H1 (cell line): ENCODE data around the gene PSORS1C1. TPM values are rescaled to one million over a fixed set of nuclear protein-coding genes. Genes with fewer than 3 reads are reported as not detected.

Experiments
- CTCF ChIA-PET: fragments of 300-600 bp; sonication (Branson Sonifier 250); formaldehyde crosslinking; loops from one replicate; lab custom pipeline; 2021; ENCODE audit not compliant: partially characterized antibody; lab: Charles Lee
- POLR2A ChIA-PET: fragments of 300-600 bp; sonication (Branson Sonifier 250); formaldehyde crosslinking; loops from one replicate; lab custom pipeline; 2021; ENCODE audit warnings: inconsistent platforms; ENCODE audit not compliant: partially characterized antibody; lab: Charles Lee
- DNase-seq, 2 experiments: peaks; one replicate each; pipeline versions ENCODE4 v3.0.0 to v3.0.0-alpha.2; 2010 to 2022; ENCODE audit warnings: low spot score in 2 of 2, low read depth in 1 of 2, mixed read lengths in 1 of 2
- FAIRE-seq: peaks from 2 replicates; lab custom pipeline; 2011; peaks lifted over from hg19 to GRCh38; lab: Jason Lieb, UNC
- H2AFZ ChIP-seq: 2 replicates; pipeline ENCODE4 v1.8.1; 2012; ENCODE audit warnings: low read length, inconsistent platforms
- H2AK5ac ChIP-seq: 2 replicates; pipeline ENCODE4 v1.6.1; 2013; ENCODE audit warnings: low read depth, low read length
- H2BK120ac ChIP-seq: replicated peaks from 2 replicates; pipeline ENCODE3; 2013; ENCODE audit warnings: low read depth, low read length, inconsistent platforms
- H2BK12ac ChIP-seq: 2 replicates; pipeline ENCODE4 v1.6.1; 2013; ENCODE audit warnings: low read depth, low read length
- H2BK15ac ChIP-seq: 2 replicates; pipeline ENCODE4 v1.6.1; 2013; ENCODE audit warnings: low read length
- H2BK20ac ChIP-seq: 2 replicates; pipeline ENCODE4 v1.6.1; 2013; ENCODE audit warnings: low read length
- H2BK5ac ChIP-seq: 2 replicates; pipeline ENCODE4 v1.6.1; 2013; ENCODE audit warnings: low read depth, low read length
- H3K14ac ChIP-seq: 2 replicates; pipeline ENCODE4 v1.6.1; 2013; ENCODE audit warnings: inconsistent platforms; ENCODE audit not compliant: insufficient read length
- H3K18ac ChIP-seq: 2 replicates; pipeline ENCODE4 v1.6.1; 2013; ENCODE audit warnings: low read length; ENCODE audit errors: extremely low read depth
- H3K23ac ChIP-seq: 2 replicates; pipeline ENCODE4 v1.6.1; 2013; ENCODE audit warnings: inconsistent platforms; ENCODE audit not compliant: insufficient read length
- H3K23me2 ChIP-seq: 2 replicates; pipeline ENCODE4 v1.6.1; 2013; ENCODE audit warnings: low read depth, low read length
- H3K27ac ChIP-seq: 2 replicates; pipeline ENCODE4 v1.6.1; 2011; ENCODE audit warnings: low read depth, low read length, inconsistent platforms
- H3K27me3 ChIP-seq, 4 experiments: replicated peaks in 1 of 4; 1 replicate in 1 of 4; 2 replicates in 3 of 4; pipeline versions ENCODE4 v1.6.1 to v1.8.1; 2011 to 2013; ENCODE audit warnings: low read length in 3 of 4, mild to moderate bottlenecking in 3 of 4, inconsistent platforms in 2 of 4, mixed read lengths in 2 of 4, moderate library complexity in 1 of 4; ENCODE audit not compliant: control insufficient read depth in 3 of 4, insufficient read depth in 3 of 4; ENCODE audit errors: extremely low read depth in 1 of 4
- H3K36me3 ChIP-seq, 4 experiments: 2 replicates each; pipeline versions ENCODE4 v1.6.1 to v1.8.1; 2011 to 2013; ENCODE audit warnings: mild to moderate bottlenecking in 4 of 4, low read length in 3 of 4, moderate library complexity in 2 of 4, control low read depth in 1 of 4, inconsistent platforms in 1 of 4; ENCODE audit not compliant: insufficient read depth in 4 of 4, control insufficient read depth in 2 of 4
- H3K4ac ChIP-seq: replicated peaks from 2 replicates; pipeline ENCODE3; 2013; ENCODE audit warnings: low read length, low read depth, mixed read lengths, inconsistent platforms; ENCODE audit not compliant: insufficient read length
- H3K4me1 ChIP-seq, 4 experiments: replicated peaks in 1 of 4; 1 replicate in 1 of 4; 2 replicates in 3 of 4; pipeline versions ENCODE4 v1.6.1 to v1.8.1; 2011 to 2013; ENCODE audit warnings: low read length in 3 of 4, inconsistent platforms in 2 of 4, mixed read lengths in 1 of 4; ENCODE audit not compliant: insufficient read depth in 4 of 4, control insufficient read depth in 3 of 4
- H3K4me2 ChIP-seq, 2 experiments: 2 replicates each; pipeline versions ENCODE4 v1.6.1 to v1.8.1; 2011 to 2013; ENCODE audit warnings: low read depth in 2 of 2, low read length in 2 of 2, control low read depth in 1 of 2, inconsistent platforms in 1 of 2, mild to moderate bottlenecking in 1 of 2; ENCODE audit not compliant: insufficient read depth in 1 of 2
- H3K4me3 ChIP-seq, 4 experiments: fragments of 200-600, 300-600 bp in 1 of 4; sonication (generic), shearing (Covaris generic), sonication (Bioruptor Twin) in 1 of 4; 2 replicates each; pipeline versions ENCODE4 v1.5.1 to v1.8.1; 2011 to 2016; ENCODE audit warnings: low read length in 4 of 4, low read depth in 3 of 4, control low read depth in 2 of 4, inconsistent platforms in 2 of 4, mild to moderate bottlenecking in 2 of 4, mixed read lengths in 1 of 4, moderate library complexity in 1 of 4; ENCODE audit not compliant: insufficient read depth in 2 of 4; ENCODE audit errors: extremely low read depth in 1 of 4
- H3K56ac ChIP-seq: replicated peaks from 2 replicates; pipeline ENCODE3; 2013; ENCODE audit warnings: low read depth, mild to moderate bottlenecking, mixed read lengths, low read length, inconsistent platforms; ENCODE audit not compliant: insufficient read length
- H3K79me1 ChIP-seq: 2 replicates; pipeline ENCODE4 v1.6.1; 2013; ENCODE audit warnings: low read depth, low read length, control low read depth
- H3K79me2 ChIP-seq, 2 experiments: 2 replicates each; pipeline versions ENCODE4 v1.6.1 to v1.8.1; 2012 to 2013; ENCODE audit warnings: low read length in 2 of 2, mild to moderate bottlenecking in 2 of 2, inconsistent platforms in 1 of 2; ENCODE audit not compliant: insufficient read depth in 2 of 2, control insufficient read depth in 1 of 2
- H3K9ac ChIP-seq, 4 experiments: replicated peaks in 1 of 4; 1 replicate in 1 of 4; 2 replicates in 3 of 4; pipeline versions ENCODE4 v1.6.1 to v1.8.1; 2011 to 2013; ENCODE audit warnings: low read depth in 3 of 4, low read length in 3 of 4, control low read depth in 2 of 4, mild to moderate bottlenecking in 2 of 4, moderate library complexity in 2 of 4, inconsistent platforms in 1 of 4; ENCODE audit errors: extremely low read depth in 1 of 4
- H3K9me3 ChIP-seq, 2 experiments: 2 replicates each; pipeline versions ENCODE4 v1.6.1 to v1.8.1; 2012 to 2013; ENCODE audit warnings: mild to moderate bottlenecking in 2 of 2, moderate library complexity in 2 of 2, control low read depth in 1 of 2, inconsistent platforms in 1 of 2, low read depth in 1 of 2, low read length in 1 of 2, mixed read lengths in 1 of 2; ENCODE audit not compliant: insufficient read depth in 2 of 2
- H4K20me1 ChIP-seq, 2 experiments: replicated peaks in 1 of 2; 2 replicates each; pipeline versions ENCODE3 to v1.8.1; 2011 to 2013; ENCODE audit warnings: inconsistent platforms in 2 of 2, low read length in 2 of 2, mild to moderate bottlenecking in 1 of 2; ENCODE audit not compliant: insufficient read depth in 2 of 2, control insufficient read depth in 1 of 2
- H4K5ac ChIP-seq: 2 replicates; pipeline ENCODE4 v1.6.1; 2013; ENCODE audit warnings: low read length, low read depth, mixed read lengths, inconsistent platforms; ENCODE audit not compliant: insufficient read length
- H4K8ac ChIP-seq: 2 replicates; pipeline ENCODE4 v1.8.0; 2013; ENCODE audit warnings: mild to moderate bottlenecking, moderate library complexity, low read length, inconsistent platforms; ENCODE audit not compliant: insufficient read depth; ENCODE audit errors: extremely low read depth
- H4K91ac ChIP-seq: replicated peaks from 2 replicates; pipeline ENCODE3; 2013; ENCODE audit warnings: low read length, mixed read lengths, inconsistent platforms; ENCODE audit not compliant: insufficient read length
- KDM4A ChIP-seq: IDR thresholded peaks from one replicate; pipeline ENCODE4 v1.7.1; 2012; ENCODE audit warnings: low read depth, mild to moderate bottlenecking, moderate library complexity, low read length, inconsistent platforms; ENCODE audit not compliant: severe bottlenecking
- WGBS, 2 experiments: shearing (Covaris generic) in 1 of 2; methylation state at CpG; one replicate each; pipeline versions ENCODE4 v1.1.6 to v1.1.7; 2013 to 2015; ENCODE audit warnings: low lambda C conversion rate in 2 of 2, mixed read lengths in 2 of 2, inconsistent platforms in 1 of 2, low coverage in 1 of 2, missing lambda C conversion rate in 1 of 2; ENCODE audit not compliant: insufficient replicate concordance in 2 of 2, insufficient coverage in 1 of 2, insufficient read length in 1 of 2; ENCODE audit errors: extremely low coverage in 1 of 2, missing lambda C conversion rate in 1 of 2; 5-methylcytosine and 5-hydroxymethylcytosine counted together
- polyA plus RNA-seq, 7 experiments: library from polyadenylated mRNA; depleted of rRNA in 3 of 7; stranded (reverse) in 5 of 7; unstranded in 2 of 7; fragments of >200 nt in 5 of 7; fragments of 200-250 nt in 2 of 7; gene quantifications; 1 replicate in 5 of 7; 2 replicates in 1 of 7; 4 replicates in 1 of 7; pipeline versions ENCODE4 v1.2.1 to v1.2.3, GENCODE V29; 2011 to 2013; ENCODE audit warnings: missing spikeins in 2 of 7, mixed read lengths in 2 of 7
- total RNA-seq: library from RNA; stranded (reverse); fragmentation: NEBNext Ultra II Directional; extraction: Animal tissue kit (Norgen Biotek cat#: 25700); gene quantifications from 2 replicates; pipeline ENCODE4 v1.2.1, GENCODE V29; 2021

The PSORS1C1 gene
- total and polyA plus RNA-seq, 2 of the 8 experiments (the other 6 are each of a cell fraction or from before 2014, with no cell fraction given) = 0.12 to 0.52 TPM

GRCh38 chr6:31186052-31186734 lies 71.6 kb downstream of the PSORS1C1 start:
- Histone ChIP-seq H3K27ac (no peak overlapping the region), H4K8ac (no peak overlapping the region), H3K4me3 (no peak overlapping the region), H3K9ac (no peak overlapping the region), H3K27me3 (no peaks in the 10 kb centered on the region), H2BK20ac (peak overlapping the region; percentile 61; the same call in 1 of the 2 replicates), H3K79me1 (no peaks in the 10 kb centered on the region), H4K91ac (no peak overlapping the region), H2AFZ (no peak overlapping the region), H4K5ac (no peak overlapping the region), H4K20me1 (no peaks in the 10 kb centered on the region), H3K4me2 (no peak overlapping the region), H3K4ac (no peak overlapping the region), H3K56ac (no peak overlapping the region), H3K9me3 (no peaks in the 10 kb centered on the region; a peak in 1 of 4 replicates), H3K4me1 (peaks cover 0 to 9% (median 2%) of the 10 kb centered on the region in 4 experiments; a peak in 3 of 7 replicates), H2AK5ac (peak overlapping the region; percentile 65; the same call in 1 of the 2 replicates), H2BK120ac (no peak overlapping the region), H2BK5ac (no peak overlapping the region), H3K36me3 (no peaks in the 10 kb centered on the region), H3K79me2 (no peaks in the 10 kb centered on the region), H3K23me2 (no peaks in the 10 kb centered on the region), H3K14ac (no peak overlapping the region), H2BK12ac (peak overlapping the region; percentile 95; the same call in 1 of the 2 replicates), H2BK15ac (no peak overlapping the region), H3K18ac (peak overlapping the region; percentile 32; the same call in 1 of the 2 replicates), H3K23ac (no peak overlapping the region)
- DNase-seq (no peak), FAIRE-seq (no peak)
- POLR2A ChIA-PET = interaction anchor here (61.6 kb wide), 1 partner anchor 39 kb away, joined by 2251 read pairs; the partner anchor contains the start of genes CCHCR1, CDSN, POU5F1 and PSORS1C1
- CTCF ChIA-PET = interaction anchor here (1.1 to 5.1 kb wide), 3 partner anchors 10 to 21 kb away, joined by 3 to 27 read pairs (median 8); no protein-coding TSS in a partner anchor
- WGBS, 2 experiments = 91% methylated on average over 24 of the region's 24 CpGs; no CpG with 5 or more reads in 1 of the 2 experiments
- no peak for TF ChIP-seq KDM4A
